ENCODE measurements around the gene SCGB1A1. TPM values are rescaled to one million over a fixed set of nuclear protein-coding genes. Genes with fewer than 3 reads are reported as not detected.

Gene SCGB1A1
- total and polyA plus RNA-seq, 2 of the 13 experiments (the other 11 are each of a cell fraction or from before 2014, with no cell fraction given), result not detected

- intact Hi-C loops (cut with micrococcal nuclease; ENCODE audit: unreplicated experiment), result loop anchor here (10.0 kb wide), 1 partner anchor 152 kb away; the partner anchor contains the start of gene AHNAK
- Histone ChIP-seq H3K4me1 (ENCODE audit: insufficient read depth, low read length) (peaks cover 2% of the 10 kb centered on the region), H3K27ac (ENCODE audit: extremely low read length, insufficient read depth, low read length) (no peak overlapping the region), H3K4me3 (replicated peaks in 1 of 3; ENCODE audit: insufficient read depth in 1 of 3, low read depth in 2 of 3, low read length in 3 of 3) (no peak overlapping the region), H3K9ac (ENCODE audit: insufficient read depth, low read depth, low read length) (no peak overlapping the region), H4K20me1 (ENCODE audit: insufficient read depth, low read length) (no peaks in the 10 kb centered on the region), H3K36me3 (replicated peaks in 1 of 2; ENCODE audit: control insufficient read depth in 1 of 2, insufficient read depth in 2 of 2, low read length in 2 of 2) (peaks cover 7% of the 10 kb centered on the region in 2 experiments; a peak in 4 of 5 replicates), H3K27me3 (ENCODE audit: control insufficient read depth in 1 of 2, insufficient read depth in 2 of 2, low read length in 2 of 2) (no peaks in the 10 kb centered on the region), H3K4me2 (ENCODE audit: low read depth, low read length) (no peak overlapping the region), H2AFZ (ENCODE audit: low read length) (no peak overlapping the region), H3K9me3 (ENCODE audit: low read length) (no peaks in the 10 kb centered on the region), H3K79me2 (ENCODE audit: insufficient read depth, low read length) (no peaks in the 10 kb centered on the region)
- BruUV-seq (replicated peaks), result TSS peak; percentile 64
- CTCF ChIA-PET (ENCODE audit: low intra/inter-chr PET ratio, low total read pairs), result interaction anchor here (2.0 kb wide), 1 partner anchor 12 kb away, joined by 25 read pairs; no protein-coding TSS in a partner anchor
- in situ Hi-C loops (cut with HindIII; ENCODE audit: extremely low pct_ligation_motif_present, low pct_unique_long_range_greater_than_20kb), result loop anchor here (10.0 kb wide), 1 partner anchor 312 kb away; the partner anchor contains the start of genes BSCL2 and GNG3
- POLR2A ChIA-PET, result no interaction called here
- no peak for FAIRE-seq
- ATAC-seq, result no peak
- no peak for DNase-seq (ENCODE audit: low spot score)
- TF ChIP-seq GLMP (CRISPR knock-in tag; IDR thresholded peaks at IDR 0.05; ENCODE audit: borderline replicate concordance) (no peak), AGO2 (optimal IDR thresholded peaks at IDR 0.05; ENCODE audit: low read depth, low read length) (no peak), E2F2 (CRISPR knock-in tag; IDR thresholded peaks at IDR 0.05; ENCODE audit: borderline replicate concordance) (no peak), HCFC1 (IDR thresholded peaks at IDR 0.05; ENCODE audit: low read depth, low read length) (no peak), U2AF1 (optimal IDR thresholded peaks at IDR 0.05; ENCODE audit: low read depth, low read length) (no peak), SCMH1 (CRISPR knock-in tag; IDR thresholded peaks at IDR 0.05; ENCODE audit: borderline replicate concordance) (no peak), SOX6 (IDR thresholded peaks at IDR 0.05) (no peak), SOX6 (CRISPR knock-in tag; IDR thresholded peaks at IDR 0.05) (no peak), POGZ (CRISPR knock-in tag; IDR thresholded peaks at IDR 0.05) (no peak), ZNF781 (CRISPR knock-in tag; IDR thresholded peaks at IDR 0.05; ENCODE audit: borderline replicate concordance, not compliant biosample characterization) (no peak), ZNF710 (CRISPR knock-in tag; IDR thresholded peaks at IDR 0.05; ENCODE audit: borderline replicate concordance) (no peak), ZNF547 (CRISPR knock-in tag; IDR thresholded peaks at IDR 0.05) (no peak), ZIK1 (CRISPR knock-in tag; IDR thresholded peaks at IDR 0.05; ENCODE audit: borderline replicate concordance, low read depth) (no peak)
- TF ChIP-seq, protein P1, sequence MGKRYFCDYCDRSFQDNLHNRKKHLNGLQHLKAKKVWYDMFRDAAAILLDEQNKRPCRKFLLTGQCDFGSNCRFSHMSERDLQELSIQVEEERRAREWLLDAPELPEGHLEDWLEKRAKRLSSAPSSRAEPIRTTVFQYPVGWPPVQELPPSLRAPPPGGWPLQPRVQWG (CRISPR knock-in tag; IDR thresholded peaks at IDR 0.05; ENCODE audit: borderline replicate concordance, low read depth), result no peak
- TF ChIP-seq, protein P2, sequence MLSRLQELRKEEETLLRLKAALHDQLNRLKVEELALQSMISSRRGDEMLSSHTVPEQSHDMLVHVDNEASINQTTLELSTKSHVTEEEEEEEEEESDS (CRISPR knock-in tag; IDR thresholded peaks at IDR 0.05; ENCODE audit: borderline replicate concordance), result no peak
- WGBS (ENCODE audit: low lambda C conversion rate), result 80% methylated on average over 3 of the region's 3 CpGs
Observed at GRCh38 chr11:62392506-62392905, 26.3 kb upstream of the SCGB1A1 start.
